Measurements from ENCODE around the gene NR1D2. TPM values are rescaled to one million over a fixed set of nuclear protein-coding genes. Genes with fewer than 3 reads are reported as not detected.

Gene NR1D2
- total RNA-seq, 1 donor from 2014 or later, result 26.4 TPM

DNA sequence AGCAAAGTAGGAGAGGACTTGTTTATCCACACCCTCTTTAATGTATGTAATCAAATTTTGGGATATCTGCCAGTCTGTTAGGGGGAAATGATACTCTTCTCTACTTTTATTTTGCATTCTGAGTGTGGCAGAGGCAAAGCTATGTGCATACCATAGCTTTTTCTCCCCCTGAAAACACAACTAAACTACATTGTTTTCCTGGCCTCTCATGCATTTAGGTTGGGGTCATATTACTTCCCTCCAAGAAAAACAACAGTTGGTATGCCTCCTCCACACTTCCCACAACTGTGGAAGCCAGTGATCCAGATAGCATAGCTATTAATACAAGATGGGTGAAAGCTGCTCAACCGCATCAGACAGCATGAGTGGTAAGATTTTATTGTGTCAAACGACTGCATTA is 21.3 kb upstream of the NR1D2 start:
- H3K9me3 Mint-ChIP-seq (ENCODE audit: unreplicated experiment), result no peaks in the 10 kb centered on the region
- TF ChIP-seq CTCF (IDR thresholded peaks at IDR 0.05), result no peak
- DNase-seq (ENCODE audit: extremely low spot score, unreplicated experiment), result no peak
- no peaks in the 10 kb centered on the region for H3K27me3 Mint-ChIP-seq (ENCODE audit: unreplicated experiment)
- H3K4me3 Mint-ChIP-seq (ENCODE audit: unreplicated experiment), result no peak overlapping the region
- peak overlapping the region; percentile 73 for H3K27ac Mint-ChIP-seq (ENCODE audit: unreplicated experiment)
- H3K36me3 Mint-ChIP-seq (ENCODE audit: unreplicated experiment), result peaks cover 24% of the 10 kb centered on the region
- H3K4me1 Mint-ChIP-seq (ENCODE audit: unreplicated experiment), result peaks cover 43% of the 10 kb centered on the region

GRCh38 chr3:23926246-23926645 is 18.8 kb upstream of the NR1D2 start:
- no peak for DNase-seq (ENCODE audit: extremely low spot score, unreplicated experiment)
- TF ChIP-seq CTCF (IDR thresholded peaks at IDR 0.05), result no peak
- H3K27ac Mint-ChIP-seq (ENCODE audit: unreplicated experiment), result no peak overlapping the region
- H3K9me3 Mint-ChIP-seq (ENCODE audit: unreplicated experiment), result no peaks in the 10 kb centered on the region
- H3K4me3 Mint-ChIP-seq (ENCODE audit: unreplicated experiment), result no peak overlapping the region
- H3K36me3 Mint-ChIP-seq (ENCODE audit: unreplicated experiment), result peaks cover 2% of the 10 kb centered on the region
- no peaks in the 10 kb centered on the region for H3K27me3 Mint-ChIP-seq (ENCODE audit: unreplicated experiment)
- H3K4me1 Mint-ChIP-seq (ENCODE audit: unreplicated experiment), result peaks cover 26% of the 10 kb centered on the region

- no peaks in the 10 kb centered on the region for H3K9me3 Mint-ChIP-seq (ENCODE audit: unreplicated experiment)
- H3K4me3 Mint-ChIP-seq (ENCODE audit: unreplicated experiment), result no peak overlapping the region
- H3K27ac Mint-ChIP-seq (ENCODE audit: unreplicated experiment), result no peak overlapping the region
- TF ChIP-seq CTCF (IDR thresholded peaks at IDR 0.05), result peak; percentile 28
- peaks cover 2% of the 10 kb centered on the region for H3K36me3 Mint-ChIP-seq (ENCODE audit: unreplicated experiment)
- DNase-seq (ENCODE audit: extremely low spot score, unreplicated experiment), result no peak
- H3K27me3 Mint-ChIP-seq (ENCODE audit: unreplicated experiment), result no peaks in the 10 kb centered on the region
- peaks cover 29% of the 10 kb centered on the region for H3K4me1 Mint-ChIP-seq (ENCODE audit: unreplicated experiment)
Measured at GRCh38 chr3:23926736-23927135, 18.4 kb upstream of the NR1D2 start.

DNA sequence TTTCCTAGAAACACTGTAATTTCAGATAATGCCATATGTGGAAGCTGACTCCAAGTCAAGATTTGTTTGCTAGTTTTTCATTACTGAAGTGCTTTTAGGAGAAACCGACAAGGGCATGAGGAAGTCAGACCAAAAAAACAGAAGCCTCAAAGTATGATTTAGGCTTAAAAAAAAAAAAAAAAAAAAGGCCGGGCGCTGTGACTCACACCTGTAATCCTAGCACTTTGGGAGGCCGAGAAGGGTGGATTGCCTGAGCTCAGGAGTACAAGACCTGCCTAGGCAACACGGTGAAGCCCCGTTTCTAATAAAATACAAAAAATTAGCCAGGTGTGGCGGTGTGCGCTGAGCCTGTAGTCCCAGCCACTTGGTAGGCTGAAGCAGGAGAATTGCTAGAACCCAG is 16.6 kb upstream of the NR1D2 start:
- TF ChIP-seq CTCF (IDR thresholded peaks at IDR 0.05), result no peak

DNA sequence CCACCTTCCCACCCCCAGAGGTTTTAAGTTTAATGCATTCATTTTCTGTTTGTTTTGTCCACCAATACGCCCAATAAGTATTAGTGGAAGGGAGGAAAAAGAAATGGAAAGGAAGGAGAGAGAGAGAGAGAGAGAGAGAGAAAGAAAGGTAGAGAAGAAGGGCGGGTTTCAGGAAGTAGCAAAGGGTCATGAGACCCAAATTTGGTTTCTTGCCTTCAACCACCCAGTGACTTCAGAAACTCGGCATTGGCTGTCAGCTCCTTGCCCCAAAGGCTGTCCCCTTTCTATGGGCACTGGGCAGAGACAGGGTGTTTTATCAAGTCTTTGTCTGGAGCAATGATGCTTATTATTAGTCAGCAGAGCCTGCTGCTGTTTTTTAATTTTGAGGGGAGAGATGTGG is 13.5 kb upstream of the NR1D2 start:
- no peak overlapping the region for H3K4me3 Mint-ChIP-seq (ENCODE audit: unreplicated experiment)
- no peak for TF ChIP-seq CTCF (IDR thresholded peaks at IDR 0.05)
- no peaks in the 10 kb centered on the region for H3K27me3 Mint-ChIP-seq (ENCODE audit: unreplicated experiment)
- no peak overlapping the region for H3K27ac Mint-ChIP-seq (ENCODE audit: unreplicated experiment)
- no peaks in the 10 kb centered on the region for H3K9me3 Mint-ChIP-seq (ENCODE audit: unreplicated experiment)
- no peaks in the 10 kb centered on the region for H3K36me3 Mint-ChIP-seq (ENCODE audit: unreplicated experiment)
- H3K4me1 Mint-ChIP-seq (ENCODE audit: unreplicated experiment), result peaks cover 10% of the 10 kb centered on the region
- DNase-seq (ENCODE audit: extremely low spot score, unreplicated experiment), result no peak

More for the DNA sequence above, 16.6 kb upstream of the NR1D2 start:
- H3K4me3 Mint-ChIP-seq (ENCODE audit: unreplicated experiment), result no peak overlapping the region
- no peaks in the 10 kb centered on the region for H3K9me3 Mint-ChIP-seq (ENCODE audit: unreplicated experiment)
- no peak for DNase-seq (ENCODE audit: extremely low spot score, unreplicated experiment)
- peaks cover 2% of the 10 kb centered on the region for H3K36me3 Mint-ChIP-seq (ENCODE audit: unreplicated experiment)
- H3K27me3 Mint-ChIP-seq (ENCODE audit: unreplicated experiment), result no peaks in the 10 kb centered on the region
- H3K27ac Mint-ChIP-seq (ENCODE audit: unreplicated experiment), result no peak overlapping the region
- peaks cover 20% of the 10 kb centered on the region for H3K4me1 Mint-ChIP-seq (ENCODE audit: unreplicated experiment)

Data from osteocyte (in vitro differentiated cells).